ENCODE measurements around the gene INSM1.
"Not testable (repeated sequence)": the region's sequence is repeated elsewhere in the genome, so short reads cannot be mapped to it uniquely, and the experiment has no call there.

The INSM1 gene

GRCh38 chr20:20367575-20368417, at the start of gene INSM1:
INSM1 (plus strand) TSS chr20:20368104; CDS start chr20:20368268, 164 bp downstream.
- DNase-seq, result peak; percentile 84

DNA sequence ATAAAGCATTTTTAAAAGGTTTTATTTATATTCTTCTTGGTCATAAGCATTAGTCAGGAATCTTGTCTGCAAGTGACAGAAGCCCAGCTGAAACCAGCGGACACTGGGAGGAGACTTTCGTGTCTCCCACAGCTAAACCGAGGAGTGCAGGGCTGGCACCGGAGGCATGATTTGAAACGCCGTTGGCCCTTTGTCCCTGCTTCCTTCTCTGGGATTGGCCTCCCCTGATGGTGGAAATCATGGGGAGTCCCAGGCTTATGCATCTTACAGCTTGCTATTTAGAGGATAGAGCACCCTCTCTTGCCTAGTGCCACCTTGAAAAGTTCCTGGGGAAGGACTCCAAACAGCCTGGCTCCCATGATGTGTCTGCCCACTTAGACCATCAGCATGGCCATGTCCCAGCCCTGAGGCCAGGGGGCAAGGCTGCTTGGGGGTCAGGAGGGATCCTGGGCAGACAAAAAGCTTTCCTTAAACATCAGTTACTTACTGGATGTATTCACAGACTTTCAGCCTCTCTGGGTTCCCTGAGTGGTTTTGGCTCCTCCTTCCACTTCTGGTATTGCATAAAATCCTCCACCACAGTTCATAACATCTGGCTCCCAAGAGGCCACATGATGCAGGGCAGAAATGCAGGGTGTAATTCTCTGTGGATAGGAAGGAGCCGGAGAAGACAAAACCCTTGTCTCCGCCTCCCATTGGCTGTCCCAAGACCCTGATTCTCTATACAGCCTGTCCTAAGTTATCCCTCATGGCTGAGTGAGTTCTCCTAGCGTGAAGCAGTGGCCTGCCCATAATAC, 49.3 kb upstream of the INSM1 start:
- DNase-seq, result no peak

GRCh38 chr20:20321134-20321533, 46.8 kb upstream of the INSM1 start:
- DNase-seq, result no peak

DNA sequence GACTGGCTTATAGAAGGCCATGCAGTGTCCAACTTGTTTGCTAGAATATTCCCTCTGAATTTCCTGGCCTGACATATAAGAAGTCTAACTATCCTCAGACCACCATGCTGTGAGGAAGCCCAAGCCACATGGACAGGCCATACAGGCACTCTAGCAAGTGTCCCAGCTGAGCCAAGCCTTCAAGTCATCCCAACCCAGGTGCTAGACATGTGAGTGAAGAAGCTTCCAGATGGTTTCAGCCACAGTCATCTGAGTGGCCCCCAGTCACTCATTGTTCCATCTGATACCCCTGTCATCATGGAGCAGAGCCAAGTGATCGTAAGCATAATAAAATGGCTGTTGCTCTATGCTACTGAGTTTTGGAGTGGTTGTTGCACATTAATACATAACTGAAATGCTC, 46.0 kb upstream of the INSM1 start:
- peak; percentile 16 for DNase-seq

- DNase-seq, result no peak
Observed at GRCh38 chr20:20322912-20323311, 45.0 kb upstream of the INSM1 start.

- no peak for DNase-seq
Observed at GRCh38 chr20:20327746-20328145, 40.2 kb upstream of the INSM1 start.

GRCh38 chr20:20329564-20329963, 38.3 kb upstream of the INSM1 start:
- no peak for DNase-seq

DNA sequence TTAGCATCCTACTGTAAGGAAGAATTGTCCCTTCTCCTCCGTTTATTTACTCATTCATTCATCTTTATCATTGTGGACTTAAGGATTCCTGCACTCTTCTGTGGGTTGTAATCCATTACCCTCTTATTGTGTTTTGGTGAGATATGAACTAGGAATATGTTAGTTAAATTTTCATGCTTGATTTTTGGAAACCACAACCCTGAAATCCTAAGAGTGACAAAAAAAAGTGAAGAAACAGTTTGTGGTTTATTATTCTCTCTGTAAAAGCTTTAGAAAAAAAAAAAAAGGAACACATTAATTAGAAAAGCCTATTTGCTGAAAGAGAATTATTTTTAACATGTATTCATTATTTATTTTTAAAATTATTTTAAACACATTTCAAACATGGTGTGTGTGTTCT, 36.7 kb upstream of the INSM1 start:
- DNase-seq, result no peak

DNA sequence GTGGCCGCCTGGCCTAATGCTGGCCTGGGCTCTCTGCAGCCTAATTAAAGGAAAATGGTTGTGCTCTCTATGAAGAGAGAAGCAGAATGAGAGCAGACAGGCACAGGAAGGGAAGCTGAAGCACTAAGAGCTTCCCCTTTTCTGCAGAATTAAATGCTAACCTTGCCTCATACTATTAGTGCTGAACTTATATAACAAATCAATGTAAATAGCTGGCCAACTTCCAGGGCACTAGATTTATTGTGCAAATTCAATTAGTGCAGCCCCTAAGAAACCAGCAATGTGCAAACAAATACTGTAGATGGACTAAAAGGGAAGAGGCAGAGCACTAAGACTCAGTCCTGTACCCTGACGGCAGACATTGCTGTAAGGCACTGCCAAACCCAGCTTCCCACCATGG, 36.1 kb upstream of the INSM1 start:
- no peak for DNase-seq

DNA sequence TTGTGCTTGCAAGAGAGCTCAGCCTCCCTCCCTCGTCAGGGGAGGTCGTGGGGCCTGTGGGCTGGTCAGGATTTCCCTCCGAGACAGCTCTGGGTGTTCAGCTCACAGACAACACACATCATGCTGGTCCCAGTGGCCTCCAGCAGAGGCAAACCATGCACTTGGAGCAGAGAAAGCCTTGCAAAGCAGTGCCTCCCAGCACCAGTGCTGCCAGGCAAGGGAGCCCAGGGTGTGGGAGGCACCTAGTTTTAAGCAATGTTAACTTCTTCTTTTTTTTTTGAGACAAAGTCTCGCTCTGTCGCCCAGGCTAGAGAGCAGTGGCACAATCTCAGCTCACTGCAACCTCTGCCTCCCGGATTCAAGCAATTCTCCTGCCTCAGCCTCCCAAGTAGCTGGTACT, 34.0 kb upstream of the INSM1 start:
- DNase-seq, result no peak

- DNase-seq, result no peak
Observed at GRCh38 chr20:20334489-20334888, 33.4 kb upstream of the INSM1 start.

GRCh38 chr20:20338133-20338730, 29.7 kb upstream of the INSM1 start:
- no peak for DNase-seq

DNA sequence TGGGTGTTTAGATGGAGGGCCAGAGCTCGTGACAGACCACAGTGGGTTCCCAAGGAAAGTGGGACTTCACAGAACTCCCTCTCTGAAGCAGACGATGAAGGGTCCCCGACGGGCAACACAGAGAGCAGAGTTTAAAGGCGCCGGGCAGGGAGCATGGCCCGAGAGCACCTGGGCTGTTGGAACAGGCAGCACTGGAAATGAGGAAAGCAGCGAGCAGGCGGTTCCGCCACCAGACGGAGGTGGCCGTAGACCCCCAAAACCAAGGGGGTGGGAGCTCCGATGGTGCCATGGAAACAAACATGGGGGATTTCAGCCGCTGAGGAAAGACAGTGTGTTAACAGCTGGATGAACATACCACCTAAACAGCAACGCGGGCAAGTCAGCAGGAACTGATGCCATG, 27.5 kb upstream of the INSM1 start:
- no peak for DNase-seq

- DNase-seq, result no peak
Observed at GRCh38 chr20:20341371-20341770, 26.5 kb upstream of the INSM1 start.

- no peak for DNase-seq
Observed at GRCh38 chr20:20342066-20342465, 25.8 kb upstream of the INSM1 start.

DNA sequence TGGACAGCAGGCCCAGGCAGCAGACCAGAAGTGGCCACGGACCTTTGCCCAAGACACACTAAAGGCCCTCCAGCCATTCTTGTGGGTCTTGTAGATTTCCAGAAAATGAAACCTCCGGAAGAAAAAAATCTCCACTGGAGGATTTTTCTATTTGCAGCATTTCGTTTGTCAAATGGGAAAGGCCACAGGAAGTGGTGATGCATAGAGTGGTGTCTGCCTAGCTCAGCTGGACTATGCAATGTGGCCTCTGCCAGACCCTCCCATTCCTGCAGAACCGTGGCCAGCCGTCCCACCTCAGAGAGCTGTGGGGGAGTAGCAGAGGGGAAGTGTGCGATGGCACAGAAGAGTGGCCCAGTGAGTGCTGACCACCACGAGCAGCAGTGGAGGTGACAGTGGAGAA, 24.0 kb upstream of the INSM1 start:
- DNase-seq, result no peak

- DNase-seq, result no peak
Observed at GRCh38 chr20:20344476-20344875, 23.4 kb upstream of the INSM1 start.

DNA sequence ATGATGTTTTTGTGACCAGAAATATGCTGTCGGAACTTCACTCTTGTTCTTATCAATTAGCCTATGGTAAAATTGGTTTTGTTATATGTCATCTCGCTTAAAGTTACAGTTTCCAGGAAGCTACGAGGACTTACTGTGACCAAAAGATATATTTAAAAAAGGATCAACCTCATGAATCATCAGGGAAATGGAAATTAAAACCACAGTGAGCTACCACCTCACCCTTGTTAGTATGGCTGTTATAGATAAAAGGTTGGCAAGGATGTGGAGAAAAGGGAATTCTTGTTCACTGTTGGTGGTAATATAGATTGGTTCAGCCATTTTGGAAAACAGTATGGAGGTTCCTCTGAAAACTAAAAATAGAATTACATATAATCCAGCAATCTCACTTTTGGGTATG, 14.3 kb upstream of the INSM1 start:
- DNase-seq, result no peak

- DNase-seq, result not testable (repeated sequence)
Observed at GRCh38 chr20:20355503-20355902, 12.4 kb upstream of the INSM1 start.

GRCh38 chr20:20358801-20359200, 9.1 kb upstream of the INSM1 start:
- peak; percentile 78 for DNase-seq

GRCh38 chr20:20359628-20360027, 8.3 kb upstream of the INSM1 start:
- no peak for DNase-seq

GRCh38 chr20:20360464-20360863, 7.4 kb upstream of the INSM1 start:
- peak; percentile 10 for DNase-seq

GRCh38 chr20:20362774-20363433, 5.0 kb upstream of the INSM1 start:
- DNase-seq, result peak; percentile 92

Data from DMS79 treated with DMSO at 0.1 percent for 48 hours (cell line).